Uterus (tissue), 2 donors: ENCODE results near the gene CNTNAP5.

Experiments used
- POLR2A ChIP-seq, 2 donors: fragments of 450-650 bp; IDR thresholded peaks; one replicate each; pipeline ENCODE4 v1.6.1; 2016; ENCODE audit warnings: antibody characterized with exemption in 2 of 2, mild to moderate bottlenecking in 1 of 2, moderate library complexity in 1 of 2
- TF ChIP-seq, protein P1 (sequence below), 4 experiments: fragments of 200-600 bp in 2 of 4; fragments of 450-650 bp in 2 of 4; sonication (generic) in 2 of 4; IDR thresholded peaks; one replicate each; pipeline ENCODE4 v1.5.1; 2016 to 2019; ENCODE audit warnings: antibody characterized with exemption in 4 of 4, mild to moderate bottlenecking in 2 of 4, moderate library complexity in 1 of 4

DNA sequence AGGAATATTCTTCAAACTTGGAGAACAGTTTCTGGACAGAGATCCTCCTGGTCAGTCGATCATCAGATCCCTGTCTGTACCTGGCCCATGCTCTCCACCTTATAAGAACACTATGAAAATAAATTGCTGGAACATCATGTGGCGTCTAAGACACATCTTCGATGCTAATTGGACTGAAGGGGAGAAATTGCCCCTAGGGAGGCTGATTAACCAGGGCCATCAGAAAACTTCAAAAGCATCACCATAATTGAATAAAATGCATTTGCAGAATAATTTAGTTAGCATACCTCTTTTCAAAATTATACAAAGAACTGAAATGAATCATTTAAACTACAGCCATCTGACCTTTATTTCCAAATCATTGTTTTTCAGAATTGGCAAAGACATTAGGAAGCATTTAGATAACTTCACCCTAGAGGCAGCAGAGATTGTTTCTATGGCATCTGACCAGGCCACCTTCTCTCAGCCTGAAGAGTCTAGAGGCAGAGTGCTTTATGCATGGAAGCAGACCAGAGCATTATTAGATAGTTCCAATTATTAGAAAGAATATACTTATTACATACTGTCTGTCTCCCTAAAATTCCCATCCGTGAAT, 48.9 kb upstream of the CNTNAP5 start:
- TF ChIP-seq, protein P1, sequence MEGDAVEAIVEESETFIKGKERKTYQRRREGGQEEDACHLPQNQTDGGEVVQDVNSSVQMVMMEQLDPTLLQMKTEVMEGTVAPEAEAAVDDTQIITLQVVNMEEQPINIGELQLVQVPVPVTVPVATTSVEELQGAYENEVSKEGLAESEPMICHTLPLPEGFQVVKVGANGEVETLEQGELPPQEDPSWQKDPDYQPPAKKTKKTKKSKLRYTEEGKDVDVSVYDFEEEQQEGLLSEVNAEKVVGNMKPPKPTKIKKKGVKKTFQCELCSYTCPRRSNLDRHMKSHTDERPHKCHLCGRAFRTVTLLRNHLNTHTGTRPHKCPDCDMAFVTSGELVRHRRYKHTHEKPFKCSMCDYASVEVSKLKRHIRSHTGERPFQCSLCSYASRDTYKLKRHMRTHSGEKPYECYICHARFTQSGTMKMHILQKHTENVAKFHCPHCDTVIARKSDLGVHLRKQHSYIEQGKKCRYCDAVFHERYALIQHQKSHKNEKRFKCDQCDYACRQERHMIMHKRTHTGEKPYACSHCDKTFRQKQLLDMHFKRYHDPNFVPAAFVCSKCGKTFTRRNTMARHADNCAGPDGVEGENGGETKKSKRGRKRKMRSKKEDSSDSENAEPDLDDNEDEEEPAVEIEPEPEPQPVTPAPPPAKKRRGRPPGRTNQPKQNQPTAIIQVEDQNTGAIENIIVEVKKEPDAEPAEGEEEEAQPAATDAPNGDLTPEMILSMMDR (IDR thresholded peaks at IDR 0.05), result no peak
- no peak for TF ChIP-seq POLR2A (IDR thresholded peaks at IDR 0.05)
